ENCODE results near the gene AURKAIP1. TPM values are rescaled to one million over a fixed set of nuclear protein-coding genes. Genes with fewer than 3 reads are reported as not detected.
"Not testable (repeated sequence)": the region's sequence is repeated elsewhere in the genome, so short reads cannot be mapped to it uniquely, and the experiment has no call there.

Gene AURKAIP1
- 177 and 208 TPM in 2 replicates for total RNA-seq (2014; rRNA removed; shearing (Covaris generic))

GRCh38 chr1:1374929-1375662 is at the start of gene AURKAIP1:
TSS of gene AURKAIP1 (minus strand) at chr1:1375207. CDS start at chr1:1374756, 451 bp downstream.
- peak; percentile 100 for DNase-seq
- H3K36me3 ChIP-seq = peaks cover 8% of the 10 kb centered on the region
- no peaks in the 10 kb centered on the region for H3K9me3 ChIP-seq (replicated peaks)
- no peaks in the 10 kb centered on the region for H3K27me3 ChIP-seq
- peak within 1 kb of the TSS; percentile 86 for H3K27ac ChIP-seq
- peak within 1 kb of the TSS; percentile 97 for H3K4me3 ChIP-seq
- H3K4me1 ChIP-seq = peaks cover 28% of the 10 kb centered on the region

DNA sequence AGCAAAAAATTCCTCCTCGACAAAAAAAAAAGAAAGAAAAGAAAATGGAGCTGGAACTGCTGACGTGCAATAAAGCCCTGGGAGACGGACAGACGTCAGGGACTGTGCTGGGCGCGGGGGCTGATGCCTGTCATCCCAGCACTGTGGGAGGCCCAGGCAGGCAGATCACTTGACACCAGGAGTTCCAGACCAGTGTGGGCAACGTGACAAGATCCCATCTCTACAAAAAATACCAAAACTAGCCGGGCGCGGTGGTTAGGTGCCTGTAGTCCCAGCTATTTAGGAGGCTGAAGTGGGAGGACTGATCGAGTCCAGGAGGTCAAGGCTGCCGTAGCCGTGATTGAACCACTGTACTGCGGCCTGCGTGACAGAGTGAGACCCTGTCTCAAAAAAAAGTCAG is 49.7 kb upstream of the AURKAIP1 start:
- peaks cover 36% of the 10 kb centered on the region for H3K4me1 ChIP-seq
- H3K27ac ChIP-seq = no peak overlapping the region
- H3K27me3 ChIP-seq = no peaks in the 10 kb centered on the region
- no peak for DNase-seq
- H3K4me3 ChIP-seq = no peak overlapping the region
- H3K9me3 ChIP-seq (replicated peaks) = no peaks in the 10 kb centered on the region
- H3K36me3 ChIP-seq = no peaks in the 10 kb centered on the region

DNA sequence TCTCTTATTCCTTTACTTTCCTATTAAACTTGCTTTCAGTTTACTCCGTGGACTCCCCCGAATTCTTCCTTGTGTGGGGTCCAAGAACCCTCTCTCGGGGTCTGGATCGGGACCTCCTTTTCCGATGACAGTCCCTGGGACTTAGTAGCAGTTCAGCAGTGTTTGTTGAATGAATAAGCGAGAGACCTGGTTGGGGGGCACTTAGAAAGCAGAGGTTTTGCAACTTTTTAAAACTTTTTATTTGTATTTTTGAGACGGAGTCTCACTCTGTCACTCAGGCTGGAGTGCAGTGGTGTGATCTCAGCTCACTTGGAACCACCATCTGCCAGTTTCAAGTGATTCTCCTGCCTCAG is 48.2 kb upstream of the AURKAIP1 start:
- Histone ChIP-seq H3K4me1 (peaks cover 32% of the 10 kb centered on the region), H3K36me3 (no peaks in the 10 kb centered on the region), H3K4me3 (no peak overlapping the region), H3K27me3 (no peaks in the 10 kb centered on the region), H3K9me3 (replicated peaks) (no peaks in the 10 kb centered on the region), H3K27ac (no peak overlapping the region)
- DNase-seq = no peak

- peak; percentile 69 to 76 for DNase-seq
- Histone ChIP-seq H3K27me3 (no peaks in the 10 kb centered on the region), H3K4me1 (peaks cover 32% of the 10 kb centered on the region), H3K9me3 (replicated peaks) (no peaks in the 10 kb centered on the region), H3K4me3 (no peak overlapping the region), H3K36me3 (no peaks in the 10 kb centered on the region), H3K27ac (peak overlapping the region; percentile 78)
These were observed 47.6 kb upstream of the AURKAIP1 start for GRCh38 chr1:1422465-1423244.

DNA sequence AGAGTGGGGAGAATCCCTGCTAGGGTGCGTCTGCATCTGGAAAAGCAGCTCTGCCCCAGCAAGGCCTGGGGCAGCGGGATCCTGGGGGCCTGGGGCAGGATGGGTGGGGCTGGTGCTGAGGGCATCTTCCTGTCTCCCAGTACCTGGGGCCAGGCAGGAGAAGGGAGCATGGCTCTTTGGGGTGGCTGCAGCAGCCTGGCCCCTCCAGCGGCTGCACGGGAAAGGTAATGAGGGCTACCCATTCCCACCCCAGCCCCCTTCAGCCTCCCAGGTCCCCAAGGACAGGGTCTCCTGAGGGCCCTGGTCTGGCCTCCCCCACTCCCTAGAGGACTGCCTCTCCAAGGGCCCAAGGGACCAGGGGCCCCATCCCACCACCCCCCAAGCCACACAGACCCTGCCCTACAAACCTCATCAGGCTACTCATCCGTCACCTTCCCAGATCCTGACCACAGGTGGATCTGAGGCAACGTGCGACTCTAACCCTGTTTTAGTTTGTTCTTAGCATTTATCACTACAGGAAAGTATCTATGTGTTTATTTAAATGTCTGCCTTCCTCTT is 47.0 kb upstream of the AURKAIP1 start:
- Histone ChIP-seq H3K27me3 (no peaks in the 10 kb centered on the region), H3K9me3 (replicated peaks) (no peaks in the 10 kb centered on the region), H3K4me3 (no peak overlapping the region), H3K36me3 (no peaks in the 10 kb centered on the region), H3K27ac (peak overlapping the region; percentile 78), H3K4me1 (peaks cover 32% of the 10 kb centered on the region)
- DNase-seq = no peak

DNA sequence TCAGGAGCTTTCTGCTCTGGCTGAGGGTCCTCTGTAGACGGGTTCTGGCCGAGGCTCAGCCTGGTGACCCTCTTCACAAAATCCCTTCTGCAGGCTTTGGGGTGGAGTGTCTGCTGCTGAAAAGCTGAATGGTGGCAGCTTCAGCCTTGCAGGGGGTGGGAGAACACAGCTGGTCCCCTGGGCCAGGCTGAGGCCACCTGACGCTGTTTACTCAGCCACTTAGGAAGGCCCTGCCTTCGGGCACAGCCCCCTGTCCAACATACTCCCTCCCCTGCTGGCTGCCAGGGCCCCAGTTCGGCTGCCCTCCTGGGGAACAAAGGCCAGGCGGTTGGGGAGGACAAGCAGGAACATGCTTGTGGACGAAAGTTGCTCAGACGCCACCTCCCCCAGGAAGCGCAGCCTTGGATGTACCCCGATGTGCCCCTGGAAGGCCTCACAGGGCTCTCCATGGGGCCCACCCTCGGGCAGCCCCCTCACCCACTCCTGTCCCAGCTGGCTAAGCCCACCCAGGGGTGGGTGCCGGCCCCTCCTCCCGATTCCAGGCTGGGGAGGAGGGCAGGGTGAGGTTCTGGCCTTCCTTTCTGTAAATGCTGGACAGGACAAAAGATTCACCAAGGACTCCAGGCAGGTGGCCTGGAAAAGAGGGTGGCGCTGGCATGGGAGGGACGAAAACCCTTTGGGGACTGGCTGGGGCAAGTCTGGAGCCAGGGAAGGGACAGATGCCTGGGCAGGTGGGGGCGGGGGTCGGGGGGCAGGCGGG is 46.3 kb upstream of the AURKAIP1 start, which contains the start of gene ANKRD65:
Gene ANKRD65, minus strand, starts transcription at position 130 of the 760 bp plus-strand sequence. CDS start 271 bp downstream, outside the sequence.
- Histone ChIP-seq H3K36me3 (no peaks in the 10 kb centered on the region), H3K9me3 (replicated peaks) (no peaks in the 10 kb centered on the region), H3K27ac (peak within 1 kb of the TSS; percentile 78), H3K4me1 (peaks cover 28% of the 10 kb centered on the region), H3K4me3 (peak within 1 kb of the TSS; percentile 29), H3K27me3 (no peaks in the 10 kb centered on the region)
- DNase-seq = peak; percentile 92 to 94

DNA sequence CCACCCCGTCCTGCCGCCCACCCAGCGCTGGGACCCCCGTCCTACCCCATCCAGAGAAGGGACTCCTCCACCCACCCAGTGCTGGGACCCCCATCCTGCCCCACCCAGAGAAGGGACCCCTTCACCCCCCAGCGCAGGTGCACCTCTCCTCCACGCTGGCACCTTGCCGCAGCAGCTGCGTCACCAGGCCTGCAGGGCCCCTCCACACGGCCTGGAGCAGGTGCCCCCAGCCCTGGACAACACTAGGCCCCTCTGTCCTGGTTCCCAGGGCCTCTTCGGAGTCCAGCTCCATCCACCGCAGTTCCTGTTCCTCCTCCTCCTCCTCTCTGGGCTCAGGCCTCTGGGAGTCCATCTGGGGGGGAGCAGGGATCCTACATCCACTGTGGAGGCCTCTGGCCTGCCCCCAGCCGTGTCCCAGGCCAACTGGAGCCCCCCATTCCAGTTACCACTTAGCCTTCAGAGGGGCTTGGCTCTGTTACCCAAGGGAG is 45.7 kb upstream of the AURKAIP1 start:
- Histone ChIP-seq H3K27me3 (no peaks in the 10 kb centered on the region), H3K27ac (peak overlapping the region; percentile 78; the same call in 1 of the 2 replicates), H3K4me1 (peaks cover 22% of the 10 kb centered on the region), H3K9me3 (replicated peaks) (no peaks in the 10 kb centered on the region), H3K36me3 (no peaks in the 10 kb centered on the region), H3K4me3 (peak overlapping the region; percentile 29; the same call in 1 of the 2 replicates)
- DNase-seq = no peak

DNA sequence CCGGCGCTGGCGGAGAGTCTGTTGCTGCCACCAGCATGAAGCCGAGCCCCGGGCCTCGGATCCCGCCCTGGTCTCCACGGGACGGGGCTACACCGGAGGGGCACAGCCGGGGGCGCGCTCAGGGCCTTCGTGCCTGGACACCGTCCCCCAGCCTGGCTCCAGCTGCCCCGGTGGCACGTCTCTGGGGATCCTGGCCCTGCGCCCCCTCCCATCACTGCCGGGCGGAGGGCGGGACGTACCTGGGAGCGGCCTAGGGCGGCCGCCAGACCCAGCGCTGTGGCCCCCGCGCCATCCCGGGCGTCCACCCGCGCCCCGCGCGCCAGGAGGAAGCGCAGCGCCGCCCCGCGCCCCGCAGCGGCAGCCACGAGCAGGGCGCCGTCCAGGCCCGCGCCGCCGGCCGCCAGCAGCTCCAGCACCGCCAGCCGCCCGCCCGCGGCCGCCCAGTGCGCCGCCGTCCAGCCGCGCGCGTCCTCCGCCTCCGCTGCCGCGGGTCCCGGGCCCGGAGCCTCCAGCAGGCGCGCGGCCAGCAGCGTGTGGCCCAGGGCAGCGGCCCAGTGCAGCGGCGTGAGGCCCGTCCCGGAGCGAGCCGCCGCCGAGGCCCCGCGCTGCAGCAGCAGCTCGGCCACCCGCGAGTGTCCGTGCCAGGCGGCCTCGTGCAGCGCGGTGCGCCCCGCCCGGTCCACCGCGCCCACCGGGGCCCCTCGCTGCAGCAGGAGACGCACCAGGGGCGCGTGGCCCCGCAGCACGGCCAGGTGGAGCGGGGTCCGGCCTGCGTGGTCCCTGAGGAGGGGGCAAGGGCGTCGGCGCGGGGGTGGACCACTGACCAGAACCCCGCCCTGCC is 45.0 kb upstream of the AURKAIP1 start:
- no peak for DNase-seq
- H3K36me3 ChIP-seq = no peaks in the 10 kb centered on the region
- H3K4me1 ChIP-seq = peaks cover 22% of the 10 kb centered on the region
- H3K27ac ChIP-seq = no peak overlapping the region
- no peak overlapping the region for H3K4me3 ChIP-seq
- H3K27me3 ChIP-seq = no peaks in the 10 kb centered on the region
- no peaks in the 10 kb centered on the region for H3K9me3 ChIP-seq (replicated peaks)

DNA sequence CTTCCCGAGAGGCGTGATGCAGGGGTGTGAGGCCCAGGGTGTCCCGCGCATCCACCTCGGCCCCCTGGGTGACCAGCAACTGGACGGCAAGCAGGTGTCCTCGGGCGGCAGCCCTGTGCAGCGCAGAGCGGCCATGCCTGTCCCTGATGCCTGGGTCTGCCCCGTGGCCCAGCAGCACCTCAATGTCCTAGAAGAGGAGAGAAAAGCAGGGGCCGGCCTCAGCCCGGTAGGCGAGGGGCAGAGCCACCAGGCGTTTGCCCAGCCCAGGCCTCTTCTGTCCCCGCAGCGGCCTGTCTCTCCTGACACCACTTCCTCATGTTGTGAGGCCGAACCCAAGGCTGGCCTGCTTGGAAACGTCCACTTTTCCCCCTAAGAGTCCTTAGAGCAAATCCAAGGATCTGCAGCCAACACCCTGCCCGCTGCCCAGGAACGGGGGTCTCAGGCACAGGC is 44.4 kb upstream of the AURKAIP1 start:
- Histone ChIP-seq H3K9me3 (replicated peaks) (no peaks in the 10 kb centered on the region), H3K27ac (no peak overlapping the region), H3K4me3 (no peak overlapping the region), H3K27me3 (no peaks in the 10 kb centered on the region), H3K4me1 (peaks cover 22% of the 10 kb centered on the region), H3K36me3 (no peaks in the 10 kb centered on the region)
- DNase-seq = no peak

- Histone ChIP-seq H3K4me1 (peaks cover 22% of the 10 kb centered on the region), H3K9me3 (replicated peaks) (no peaks in the 10 kb centered on the region), H3K4me3 (no peak overlapping the region), H3K36me3 (no peaks in the 10 kb centered on the region), H3K27me3 (no peaks in the 10 kb centered on the region), H3K27ac (no peak overlapping the region)
- DNase-seq = no peak
These were observed 43.7 kb upstream of the AURKAIP1 start for GRCh38 chr1:1418464-1419362.

GRCh38 chr1:1417825-1418463 is 42.9 kb upstream of the AURKAIP1 start:
- H3K36me3 ChIP-seq; H3K4me3 ChIP-seq; H3K27me3 ChIP-seq; H3K27ac ChIP-seq; DNase-seq; H3K9me3 ChIP-seq (replicated peaks): not testable (repeated sequence)
- peaks cover 19% of the 10 kb centered on the region for H3K4me1 ChIP-seq

GRCh38 chr1:1417396-1417795 is 42.4 kb upstream of the AURKAIP1 start:
- not testable (repeated sequence) for H3K36me3 ChIP-seq; H3K27ac ChIP-seq; H3K4me3 ChIP-seq; H3K27me3 ChIP-seq; DNase-seq; H3K9me3 ChIP-seq (replicated peaks)
- peaks cover 13% of the 10 kb centered on the region for H3K4me1 ChIP-seq
